A549 (cell line): ENCODE measurements around the gene BEX4. TPM values are rescaled to one million over a fixed set of nuclear protein-coding genes. Genes with fewer than 3 reads are reported as not detected.

Experiments
- polyA plus RNA-seq, 4 experiments: library from polyadenylated mRNA; depleted of rRNA in 3 of 4; stranded (reverse); fragments of >200 nt; fragmentation: RNase III in 1 of 4; extraction: RNeasy Plus Mini Kit Qiagen cat#74134 plus additional on column Dnase treatment in 1 of 4; gene quantifications; 2 replicates in 3 of 4; 3 replicates in 1 of 4; pipeline ENCODE4 v1.2.3, GENCODE V29; 2011 to 2017

Gene BEX4
- polyA plus RNA-seq, 2 of the 4 experiments (the other 2 are of a cell fraction), result 0.85 to 2.4 TPM

Other genes with a start within 250 kb of the BEX4 start
- not detected in 2 replicates for gene BEX1, start 150.9 kb upstream of the BEX4 start, polyA plus RNA-seq (2011; rRNA removed)
- gene BEX1, start 150.9 kb upstream of the BEX4 start, polyA plus RNA-seq (2017; fragmentation: RNase III; extraction: RNeasy Plus Mini Kit Qiagen cat#74134 plus additional on column Dnase treatment), result not detected in 3 replicates
- 0.19 TPM in 1 of 2 replicates, not detected in the other for gene NXF3, start 122.0 kb upstream of the BEX4 start, polyA plus RNA-seq (2011; rRNA removed)
- not detected in 3 replicates for gene NXF3, start 122.0 kb upstream of the BEX4 start, polyA plus RNA-seq (2017; fragmentation: RNase III; extraction: RNeasy Plus Mini Kit Qiagen cat#74134 plus additional on column Dnase treatment)
- gene TCEAL8, start 40.0 kb downstream of the BEX4 start, polyA plus RNA-seq (2011; rRNA removed), result 41.0 and 59.4 TPM in 2 replicates
- 37.1 to 47.9 TPM (median 45.5 TPM) in 3 replicates for gene TCEAL8, start 40.0 kb downstream of the BEX4 start, polyA plus RNA-seq (2017; fragmentation: RNase III; extraction: RNeasy Plus Mini Kit Qiagen cat#74134 plus additional on column Dnase treatment)
- gene TCEAL5, start 61.6 kb downstream of the BEX4 start, polyA plus RNA-seq (2011; rRNA removed), result not detected in 2 replicates
- not detected in 3 replicates for gene TCEAL5, start 61.6 kb downstream of the BEX4 start, polyA plus RNA-seq (2017; fragmentation: RNase III; extraction: RNeasy Plus Mini Kit Qiagen cat#74134 plus additional on column Dnase treatment)
- 16.9 and 19.8 TPM in 2 replicates for gene BEX2, start 95.9 kb downstream of the BEX4 start, polyA plus RNA-seq (2011; rRNA removed)
- gene BEX2, start 95.9 kb downstream of the BEX4 start, polyA plus RNA-seq (2017; fragmentation: RNase III; extraction: RNeasy Plus Mini Kit Qiagen cat#74134 plus additional on column Dnase treatment), result 2.5 to 3.2 TPM (median 2.8 TPM) in 3 replicates
- not detected in 2 replicates for gene TCEAL7, start 115.1 kb downstream of the BEX4 start, polyA plus RNA-seq (2011; rRNA removed)
- gene TCEAL7, start 115.1 kb downstream of the BEX4 start, polyA plus RNA-seq (2017; fragmentation: RNase III; extraction: RNeasy Plus Mini Kit Qiagen cat#74134 plus additional on column Dnase treatment), result not detected in 3 replicates
- 39.2 and 83.7 TPM in 2 replicates for gene TCEAL9, start 141.4 kb downstream of the BEX4 start, polyA plus RNA-seq (2011; rRNA removed)
- gene TCEAL9, start 141.4 kb downstream of the BEX4 start, polyA plus RNA-seq (2017; fragmentation: RNase III; extraction: RNeasy Plus Mini Kit Qiagen cat#74134 plus additional on column Dnase treatment), result 124 to 153 TPM (median 143 TPM) in 3 replicates
- gene BEX3, start 161.4 kb downstream of the BEX4 start, polyA plus RNA-seq (2011; rRNA removed), result 328 and 404 TPM in 2 replicates
- 313 to 391 TPM (median 382 TPM) in 3 replicates for gene BEX3, start 161.4 kb downstream of the BEX4 start, polyA plus RNA-seq (2017; fragmentation: RNase III; extraction: RNeasy Plus Mini Kit Qiagen cat#74134 plus additional on column Dnase treatment)